NCI-H2196 (cell line): ENCODE measurements around the gene CCDC148.
"Not testable (repeated sequence)": the region's sequence is repeated elsewhere in the genome, so short reads cannot be mapped to it uniquely, and the experiment has no call there.

Source experiments
- DNase-seq: peaks from one replicate; lab custom pipeline; 2025; ENCODE audit not compliant: unreplicated experiment; lab: John Stamatoyannopoulos, UW

The CCDC148 gene

DNA sequence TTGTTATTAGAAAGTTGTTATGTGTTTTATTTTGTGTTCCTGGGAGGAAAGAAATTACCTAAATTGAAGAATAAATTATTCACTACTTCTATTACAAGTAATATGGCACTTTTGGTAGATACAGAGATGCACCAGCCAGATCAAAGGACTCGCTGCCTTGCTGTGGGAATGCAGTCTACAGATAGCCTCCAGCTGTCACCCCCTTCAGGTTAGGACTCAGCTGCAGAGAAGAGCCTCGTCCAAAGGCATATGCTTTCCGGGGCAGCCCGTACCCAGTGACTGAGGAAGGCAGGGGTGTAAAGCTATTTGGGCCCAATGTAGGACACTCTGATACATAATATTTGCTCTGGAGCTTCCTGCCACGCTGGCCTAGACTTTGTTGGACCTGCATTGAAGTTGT is 90.2 kb downstream of the CCDC148 start:
- DNase-seq: no peak

GRCh38 chr2:158359846-158360245 is 96.7 kb downstream of the CCDC148 start:
- DNase-seq: no peak

DNA sequence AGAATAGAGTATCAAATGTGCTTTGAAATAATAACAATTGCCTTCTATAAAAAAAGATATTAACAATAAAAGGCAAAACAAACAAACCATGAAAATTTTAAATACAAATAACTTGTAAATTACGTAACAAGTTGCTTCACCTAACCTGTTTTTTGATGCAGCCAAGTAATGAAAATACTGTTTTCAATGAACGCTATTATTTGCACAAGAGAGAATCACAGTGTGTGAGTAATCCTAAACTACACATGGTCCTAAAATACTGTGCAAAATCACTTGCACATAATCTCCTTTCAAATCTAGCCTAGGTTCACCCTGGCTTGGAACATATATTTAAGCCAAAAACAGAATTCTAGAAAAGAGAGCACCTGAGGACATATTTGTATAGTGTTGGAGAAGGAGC is 98.9 kb downstream of the CCDC148 start:
- no peak for DNase-seq

GRCh38 chr2:158357122-158357521 is 99.4 kb downstream of the CCDC148 start:
- DNase-seq: no peak

- DNase-seq: not testable (repeated sequence)
Measured at GRCh38 chr2:158351466-158351816, 105.1 kb downstream of the CCDC148 start.

DNA sequence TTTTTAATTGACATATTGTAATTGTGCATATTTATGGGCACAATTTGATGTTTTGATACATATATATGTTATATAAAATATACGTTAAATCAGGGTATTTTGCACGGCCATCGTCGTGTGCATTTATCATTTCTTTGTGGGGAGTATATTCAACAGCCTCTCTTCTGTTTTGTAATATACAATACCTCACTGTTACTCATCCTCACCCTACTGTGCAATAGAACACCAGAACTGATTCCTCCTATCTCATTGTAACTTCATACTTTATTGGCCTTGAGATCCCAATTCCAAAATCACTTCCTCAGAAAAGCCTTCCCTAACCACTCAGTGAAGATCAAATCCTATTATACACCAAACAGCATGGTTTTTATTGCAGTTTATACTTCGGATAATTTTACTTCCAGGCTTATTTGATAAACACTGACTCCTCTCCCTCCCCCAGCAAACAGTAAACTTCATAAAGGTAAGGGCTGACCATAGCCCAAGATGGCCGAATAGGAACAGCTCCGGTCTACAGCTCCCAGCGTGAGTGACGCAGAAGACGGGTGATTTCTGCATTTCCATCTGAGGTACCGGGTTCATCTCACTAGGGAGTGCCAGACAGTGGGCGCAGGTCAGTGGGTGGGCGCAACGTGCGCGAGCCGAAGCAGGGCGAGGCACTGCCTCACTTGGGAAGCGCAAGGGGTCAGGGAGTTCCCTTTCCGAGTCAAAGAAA is 105.6 kb downstream of the CCDC148 start:
- not testable (repeated sequence) for DNase-seq

- no peak for DNase-seq
Measured at GRCh38 chr2:158346032-158346431, 110.5 kb downstream of the CCDC148 start.

DNA sequence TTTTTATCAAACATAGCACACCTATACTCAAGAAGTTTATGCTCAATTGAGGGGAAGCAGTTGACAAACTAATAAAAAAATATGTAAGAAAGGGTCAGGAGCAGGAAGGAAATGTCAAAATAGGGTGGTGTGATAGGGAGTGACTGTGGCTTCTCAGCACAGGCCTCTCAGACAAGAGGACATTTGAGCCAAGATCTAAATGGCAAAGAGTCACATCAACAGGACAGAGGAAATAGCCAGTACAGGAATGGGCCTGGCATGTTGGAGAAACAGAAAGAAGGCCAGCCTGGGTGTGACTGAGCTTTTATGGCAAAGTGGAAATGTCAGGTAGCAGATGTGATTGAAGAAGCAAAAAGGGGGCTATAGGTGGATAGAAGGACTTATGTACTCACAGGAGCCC is 117.0 kb downstream of the CCDC148 start:
- no peak for DNase-seq

GRCh38 chr2:158337018-158337417 is 119.5 kb downstream of the CCDC148 start:
- no peak for DNase-seq

GRCh38 chr2:158331799-158332198 is 124.8 kb downstream of the CCDC148 start:
- not testable (repeated sequence) for DNase-seq

DNA sequence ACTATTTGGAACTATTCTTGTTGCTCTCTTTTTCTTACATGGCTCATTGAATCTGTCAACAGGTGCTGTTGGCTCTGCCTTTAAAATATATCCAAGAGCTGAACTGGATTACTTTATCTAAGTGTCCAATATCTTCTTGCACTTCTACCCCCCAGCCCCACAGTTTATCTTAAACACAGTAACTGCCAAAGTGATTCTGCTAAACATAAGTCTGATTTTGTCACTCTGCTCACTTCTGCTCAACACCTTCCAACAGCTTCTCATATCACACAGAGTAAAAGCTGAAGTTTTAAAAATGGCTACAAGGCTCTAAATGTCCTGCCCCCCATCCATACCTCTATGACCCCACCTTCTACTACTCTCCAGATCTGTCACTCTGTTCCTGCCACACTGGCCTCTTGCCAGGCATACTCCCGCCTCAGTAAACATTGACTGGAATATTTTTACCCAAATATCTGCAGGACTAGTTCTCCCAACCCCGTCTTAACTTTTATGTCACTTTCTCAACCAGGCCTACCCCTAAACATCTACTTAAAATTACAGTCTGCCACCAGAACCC is 130.7 kb downstream of the CCDC148 start:
- no peak for DNase-seq

- no peak for DNase-seq
Measured at GRCh38 chr2:158325031-158325781, 131.3 kb downstream of the CCDC148 start.

DNA sequence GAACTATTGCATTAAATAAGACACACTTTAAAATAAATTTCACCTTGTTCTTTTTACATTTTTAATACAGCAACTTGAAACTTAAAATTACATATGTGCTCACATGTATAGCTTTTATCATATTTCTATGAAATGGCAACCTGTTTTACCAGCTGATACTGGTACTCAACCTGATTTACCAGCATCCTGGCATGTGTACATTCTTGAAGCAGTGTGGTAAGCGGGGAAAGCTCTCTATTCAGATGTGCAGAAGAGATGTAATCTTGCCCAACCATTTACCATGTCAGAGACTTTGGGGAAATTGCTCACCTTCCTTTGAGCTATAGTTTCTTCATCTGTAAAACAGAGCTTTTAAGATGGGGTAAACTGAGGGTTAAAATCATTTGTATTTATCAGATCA is 133.2 kb downstream of the CCDC148 start:
- DNase-seq: no peak

GRCh38 chr2:158321264-158321663 is 135.3 kb downstream of the CCDC148 start:
- DNase-seq: peak; percentile 31

GRCh38 chr2:158319269-158319668 is 137.3 kb downstream of the CCDC148 start:
- DNase-seq: no peak

DNA sequence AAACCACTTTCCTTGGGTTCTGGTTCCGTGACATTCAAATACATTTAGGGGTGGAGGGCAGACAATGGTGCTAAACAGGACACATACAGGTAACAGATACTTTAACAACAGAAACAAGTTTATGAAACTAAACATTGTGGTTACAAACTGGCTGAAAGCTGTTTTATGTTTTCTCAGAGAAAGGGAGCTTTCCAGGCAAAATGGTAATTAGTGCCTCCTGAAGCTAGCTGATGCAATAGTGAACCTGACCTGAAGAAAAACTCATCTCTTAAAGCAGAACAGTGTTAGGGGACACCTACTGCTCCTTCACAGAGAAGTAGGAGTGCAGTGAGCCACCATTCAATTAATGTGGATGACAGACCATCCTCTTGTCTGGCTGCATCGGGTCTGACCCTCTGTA is 138.9 kb downstream of the CCDC148 start:
- DNase-seq: no peak

- DNase-seq: no peak
Measured at GRCh38 chr2:158315803-158316414, 140.6 kb downstream of the CCDC148 start.

DNA sequence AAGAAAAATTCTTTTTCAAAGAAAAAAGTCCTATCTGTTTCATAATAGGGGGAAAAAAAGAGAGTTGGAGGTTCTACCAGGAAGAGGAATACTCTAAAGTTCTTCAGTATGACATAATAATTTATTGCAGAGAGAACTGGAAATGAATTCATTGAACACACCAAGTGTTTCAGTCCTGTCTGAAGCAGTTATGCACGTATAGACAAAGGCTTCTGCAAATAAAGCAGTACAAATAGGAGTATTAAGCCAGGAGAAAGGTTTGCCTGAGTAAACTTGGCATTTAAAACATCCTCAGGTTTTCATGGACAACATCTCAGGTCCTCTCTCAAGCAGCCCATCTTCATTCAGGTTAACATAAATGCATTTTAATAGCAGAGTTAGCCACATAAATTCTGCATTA is 141.6 kb downstream of the CCDC148 start:
- no peak for DNase-seq

DNA sequence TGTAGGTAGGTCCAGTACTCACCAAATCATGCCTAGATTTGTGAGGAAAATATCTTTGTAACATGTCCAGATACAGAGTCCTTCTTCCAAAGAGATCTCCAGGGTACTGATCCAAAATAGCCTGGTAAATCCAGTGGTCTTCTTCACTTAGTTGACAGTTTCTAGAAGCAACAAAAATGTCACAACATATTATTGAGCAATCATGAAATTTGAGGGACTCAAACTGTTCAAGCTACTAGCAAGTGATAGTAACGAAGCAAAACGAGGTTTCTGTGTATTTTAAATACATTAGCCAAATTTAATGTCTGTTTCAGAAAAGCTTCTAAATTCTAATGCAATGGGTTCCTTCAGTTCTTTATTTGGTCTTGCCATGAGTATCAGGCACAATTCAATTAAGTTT is 142.8 kb downstream of the CCDC148 start:
- DNase-seq: no peak

DNA sequence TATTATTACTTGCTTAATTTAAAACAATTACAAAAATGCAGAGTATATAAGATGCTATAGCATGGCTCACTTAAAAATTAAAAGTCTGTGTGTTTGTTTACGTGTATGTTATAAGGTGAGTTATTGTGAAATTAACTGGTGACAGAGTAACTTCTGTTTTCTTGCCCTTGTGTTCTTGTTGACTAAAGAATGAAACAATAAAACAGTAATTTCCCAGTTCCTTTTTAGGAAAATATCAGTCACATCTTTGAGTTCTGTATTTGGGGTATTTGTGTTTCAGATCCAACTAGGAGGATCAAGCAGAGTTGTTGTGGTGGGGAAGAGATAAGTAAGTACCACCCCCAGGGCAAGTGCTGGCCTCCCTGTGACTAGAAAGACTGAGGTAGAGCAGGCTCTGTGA is 143.6 kb downstream of the CCDC148 start:
- no peak for DNase-seq

GRCh38 chr2:158310407-158310806 is 146.1 kb downstream of the CCDC148 start:
- DNase-seq: not testable (repeated sequence)

DNA sequence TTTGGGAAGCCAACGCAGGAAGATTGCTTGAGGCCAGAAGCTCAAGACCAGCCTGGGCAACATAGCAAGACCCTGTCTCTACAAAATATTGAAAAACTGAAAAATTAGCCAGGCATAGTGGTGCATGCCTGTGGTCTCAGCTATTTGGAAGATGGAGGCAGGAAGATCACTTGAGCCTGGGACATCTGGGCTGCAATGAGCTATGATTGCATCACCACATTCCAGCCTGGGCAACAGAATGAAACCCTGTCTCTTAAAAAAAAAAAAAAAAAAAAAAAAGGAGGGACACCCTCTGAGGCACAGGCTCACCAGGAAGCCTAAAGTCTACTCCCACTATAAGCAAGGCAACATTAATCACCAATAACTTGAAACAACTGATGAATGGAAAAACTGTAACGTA is 151.1 kb downstream of the CCDC148 start:
- no peak for DNase-seq
